ENCODE data around the gene TMEM25.
A peak's percentile ranks its signal among the peaks of the same experiment; 100 is the strongest.
"Not testable (repeated sequence)": the region's sequence is repeated elsewhere in the genome, so short reads cannot be mapped to it uniquely, and the experiment has no call there.

The TMEM25 gene

DNA sequence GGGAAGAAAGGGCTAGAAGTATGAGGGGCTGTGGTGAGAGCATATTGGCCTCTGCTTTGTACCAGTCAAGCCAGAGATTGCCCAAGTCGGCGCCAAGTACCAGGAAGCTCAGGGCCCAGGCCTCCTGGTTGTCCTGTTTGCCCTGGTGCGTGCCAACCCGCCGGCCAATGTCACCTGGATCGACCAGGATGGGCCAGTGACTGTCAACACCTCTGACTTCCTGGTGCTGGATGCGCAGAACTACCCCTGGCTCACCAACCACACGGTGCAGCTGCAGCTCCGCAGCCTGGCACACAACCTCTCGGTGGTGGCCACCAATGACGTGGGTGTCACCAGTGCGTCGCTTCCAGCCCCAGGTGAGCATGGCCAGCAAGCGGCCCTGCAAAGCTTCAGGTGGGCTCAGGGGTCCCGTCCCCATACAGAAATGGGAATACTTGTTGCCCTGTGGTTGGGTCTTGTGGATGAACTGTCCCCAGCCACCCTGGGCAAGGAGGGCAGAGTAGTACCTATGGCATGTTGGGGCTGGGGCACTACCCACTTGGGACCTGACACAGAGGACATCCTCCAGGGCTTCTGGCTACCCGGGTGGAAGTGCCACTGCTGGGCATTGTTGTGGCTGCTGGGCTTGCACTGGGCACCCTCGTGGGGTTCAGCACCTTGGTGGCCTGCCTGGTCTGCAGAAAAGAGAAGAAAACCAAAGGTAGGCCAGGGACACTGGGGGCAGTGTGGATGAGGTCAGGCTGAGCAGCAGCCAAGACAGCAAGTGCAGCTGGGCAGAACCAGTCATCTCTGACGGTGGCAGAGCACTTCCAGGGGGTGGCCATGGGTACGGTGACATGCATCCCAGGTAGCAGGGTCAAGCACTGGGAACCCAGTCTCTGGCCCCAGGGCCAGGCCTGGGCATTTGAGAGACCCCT is 2.1 kb downstream of the TMEM25 start:
- no peak for DNase-seq

DNA sequence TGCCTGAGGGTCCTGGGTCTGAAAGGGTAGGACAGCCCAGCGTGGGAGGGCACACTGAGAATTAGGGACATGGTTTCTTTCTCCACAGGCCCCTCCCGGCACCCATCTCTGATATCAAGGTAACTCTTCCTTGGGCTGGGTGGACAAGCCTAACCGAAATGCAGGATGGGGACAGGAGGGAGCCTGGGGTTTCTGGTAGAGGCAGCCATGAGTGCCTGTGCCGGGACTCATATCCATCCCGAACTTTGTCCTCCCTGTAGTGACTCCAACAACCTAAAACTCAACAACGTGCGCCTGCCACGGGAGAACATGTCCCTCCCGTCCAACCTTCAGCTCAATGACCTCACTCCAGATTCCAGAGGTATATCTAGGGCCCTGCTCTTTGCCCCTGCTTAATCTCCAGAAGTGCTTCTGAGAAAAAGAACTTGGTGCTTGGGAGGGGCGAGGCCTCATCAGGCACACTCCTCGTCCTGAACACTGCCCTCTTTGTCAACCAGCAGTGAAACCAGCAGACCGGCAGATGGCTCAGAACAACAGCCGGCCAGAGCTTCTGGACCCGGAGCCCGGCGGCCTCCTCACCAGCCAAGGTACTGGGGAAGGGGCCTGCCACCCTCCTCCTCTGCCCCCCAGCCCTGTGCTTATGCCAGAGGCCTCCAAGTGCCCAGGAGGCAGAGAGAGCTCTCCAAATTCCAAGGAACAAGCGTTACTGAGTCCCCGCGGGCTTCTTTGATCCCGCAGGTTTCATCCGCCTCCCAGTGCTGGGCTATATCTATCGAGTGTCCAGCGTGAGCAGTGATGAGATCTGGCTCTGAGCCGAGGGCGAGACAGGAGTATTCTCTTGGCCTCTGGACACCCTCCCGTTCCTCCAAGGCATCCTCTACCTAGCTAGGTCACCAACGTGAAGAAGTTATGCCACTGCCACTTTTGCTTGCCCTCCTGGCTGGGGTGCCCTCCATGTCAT is 3.1 kb downstream of the TMEM25 start:
- DNase-seq = no peak

DNA sequence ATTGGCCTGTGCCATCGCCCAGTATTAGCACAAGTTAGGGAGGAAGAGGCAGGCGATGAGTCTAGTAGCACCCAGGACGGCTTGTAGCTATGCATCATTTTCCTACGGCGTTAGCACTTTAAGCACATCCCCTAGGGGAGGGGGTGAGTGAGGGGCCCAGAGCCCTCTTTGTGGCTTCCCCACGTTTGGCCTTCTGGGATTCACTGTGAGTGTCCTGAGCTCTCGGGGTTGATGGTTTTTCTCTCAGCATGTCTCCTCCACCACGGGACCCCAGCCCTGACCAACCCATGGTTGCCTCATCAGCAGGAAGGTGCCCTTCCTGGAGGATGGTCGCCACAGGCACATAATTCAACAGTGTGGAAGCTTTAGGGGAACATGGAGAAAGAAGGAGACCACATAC is 4.3 kb downstream of the TMEM25 start:
- DNase-seq = no peak

DNA sequence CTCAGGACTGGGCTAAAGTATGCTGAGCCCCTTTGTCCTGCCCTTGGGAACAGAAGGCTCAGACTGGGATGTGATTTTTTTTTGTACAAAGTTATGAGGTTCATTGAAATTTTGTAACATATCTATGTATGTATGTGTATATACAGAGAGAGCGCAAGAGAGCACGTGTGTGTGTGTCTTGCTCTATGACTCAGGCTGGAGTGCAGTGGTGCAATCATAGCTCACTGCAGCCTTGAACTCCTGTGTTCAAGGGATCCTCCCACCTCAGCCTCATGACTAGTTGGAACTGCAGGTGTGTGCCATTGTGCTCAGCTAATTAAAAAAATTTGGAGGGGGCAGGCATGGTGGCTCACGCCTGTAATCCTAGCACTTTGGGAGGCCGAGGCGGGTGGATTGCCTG is 5.7 kb downstream of the TMEM25 start:
- no peak for DNase-seq

DNA sequence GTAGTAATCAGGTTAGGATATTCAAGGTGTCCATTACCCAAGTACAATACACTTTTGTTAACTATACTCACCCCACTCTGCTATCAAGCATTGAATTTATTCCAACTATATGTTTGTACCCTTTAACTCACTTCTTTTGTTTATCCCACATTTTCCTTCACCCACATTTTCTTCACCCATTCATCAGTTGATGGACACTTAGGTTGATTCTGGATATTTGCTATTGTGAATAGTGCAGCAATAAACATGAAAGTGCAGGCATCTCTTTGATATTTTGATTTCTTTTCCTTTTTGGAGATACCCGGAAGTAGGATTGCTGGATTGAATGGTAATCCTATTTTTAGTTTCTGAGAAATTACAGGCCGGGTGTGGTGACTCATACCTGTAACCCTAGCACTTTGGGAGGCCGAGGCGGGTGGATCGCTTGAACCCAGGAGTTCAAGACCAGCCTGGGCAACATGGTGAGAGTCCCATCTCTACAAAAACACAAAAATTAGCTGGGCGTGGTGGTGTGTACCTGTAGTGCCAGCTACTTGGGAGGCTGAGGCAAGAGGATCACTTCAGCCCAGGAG is 6.5 kb downstream of the TMEM25 start:
- no peak for DNase-seq

DNA sequence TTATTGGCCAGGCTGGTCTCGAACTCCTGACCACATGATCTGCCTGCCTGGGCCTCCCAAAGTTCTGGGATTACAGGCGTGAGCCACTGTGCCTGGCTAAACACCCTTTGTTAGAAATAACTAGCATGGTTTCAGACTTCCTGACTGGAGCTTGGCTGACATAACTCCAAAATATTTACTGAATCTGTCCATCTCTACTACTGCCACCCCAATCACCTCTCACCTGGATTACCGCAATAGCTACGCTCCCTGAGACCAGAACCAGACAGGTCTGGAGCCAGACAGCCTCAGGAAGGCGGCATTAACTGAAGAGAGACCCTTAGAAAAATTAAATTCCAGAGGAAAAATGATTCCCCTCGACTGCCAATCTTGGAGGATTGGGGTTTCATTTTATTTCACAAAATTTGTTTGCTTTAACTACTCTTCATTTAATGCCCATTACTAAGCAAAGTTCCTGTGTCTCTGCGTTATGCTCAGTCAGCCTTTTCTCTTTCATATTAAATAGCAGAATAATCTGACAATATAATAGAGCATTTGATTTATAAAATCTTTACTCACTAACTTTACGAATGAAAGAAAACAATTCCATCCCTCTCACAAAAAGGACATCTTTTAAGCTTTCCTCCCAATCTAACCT is 13.1 kb downstream of the TMEM25 start:
- no peak for DNase-seq

DNA sequence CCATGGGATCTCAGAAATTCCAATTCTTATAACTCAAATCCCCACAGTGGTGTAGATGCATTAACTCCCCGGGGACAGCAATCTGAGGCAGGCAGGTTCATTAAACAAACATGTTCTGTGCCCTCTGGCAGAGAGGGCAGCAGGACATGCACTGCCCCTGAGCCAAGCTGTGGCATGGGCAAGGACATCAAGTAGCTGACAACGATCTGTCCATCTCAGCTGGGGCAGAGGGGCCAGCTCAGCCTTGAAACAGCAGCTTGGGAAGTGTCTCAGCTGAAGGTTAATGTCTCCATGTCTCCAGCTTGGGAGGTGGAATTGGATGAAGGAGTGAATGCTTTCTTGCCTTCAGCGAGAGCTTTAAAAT is 13.6 kb downstream of the TMEM25 start:
- no peak for DNase-seq

DNA sequence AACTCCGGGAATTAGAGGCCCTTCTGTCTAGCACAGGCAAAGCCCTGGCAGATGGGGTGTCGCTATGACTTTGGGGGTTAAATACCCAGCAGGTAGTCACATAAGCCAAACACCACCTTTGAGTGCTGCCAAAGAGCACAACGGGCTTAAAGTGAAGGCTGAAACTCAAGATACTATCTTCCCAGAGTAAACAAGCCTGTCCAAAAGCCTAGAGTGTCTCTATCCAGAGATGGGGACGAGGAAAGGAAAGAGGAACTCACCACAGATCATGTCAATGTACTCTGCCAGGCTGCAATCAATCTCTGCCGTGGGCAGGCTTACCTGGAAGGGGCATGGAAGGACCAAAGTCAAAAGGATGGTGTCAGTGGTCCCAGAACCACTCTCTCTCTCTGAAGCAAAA is 14.5 kb downstream of the TMEM25 start:
- no peak for DNase-seq

DNA sequence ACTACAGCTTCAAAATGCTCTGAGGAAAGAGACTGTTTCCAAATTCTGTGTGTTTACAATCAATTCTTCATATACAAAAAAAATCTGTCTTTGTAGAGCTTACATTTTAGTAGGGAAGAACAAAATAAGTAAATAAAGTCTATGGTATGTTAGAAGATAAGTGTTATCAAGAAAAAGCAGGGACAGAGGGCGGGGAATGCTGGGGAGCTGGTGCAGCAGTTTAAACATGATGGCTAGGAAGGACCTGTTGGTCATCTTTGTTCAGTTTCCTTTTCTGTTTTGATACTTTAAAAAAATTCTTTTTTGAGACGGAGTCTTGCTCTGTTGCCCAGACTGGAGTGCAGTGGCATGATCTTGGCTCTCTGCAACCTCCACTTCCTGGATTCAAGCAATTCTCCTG is 16.1 kb downstream of the TMEM25 start:
- no peak for DNase-seq

DNA sequence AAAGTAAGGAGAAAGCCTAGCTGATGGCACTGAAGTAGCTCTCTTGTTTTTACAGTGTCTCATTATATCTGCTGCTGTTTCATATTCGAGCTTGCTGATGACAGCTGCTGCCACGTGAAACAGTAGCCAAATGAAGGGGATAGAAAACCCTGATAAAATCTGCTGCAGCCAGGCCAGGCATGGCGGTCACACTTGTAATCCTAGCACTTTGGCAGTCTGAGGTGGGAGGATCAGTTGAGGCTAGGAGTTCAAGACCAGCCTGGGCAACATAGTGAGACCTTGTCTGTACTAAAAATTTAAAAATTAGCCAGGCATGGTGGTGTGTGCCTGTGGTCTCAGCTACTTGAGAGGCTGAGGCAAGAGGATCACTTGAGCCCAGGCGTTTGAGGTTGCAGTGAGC is 21.3 kb downstream of the TMEM25 start:
- no peak for DNase-seq

DNA sequence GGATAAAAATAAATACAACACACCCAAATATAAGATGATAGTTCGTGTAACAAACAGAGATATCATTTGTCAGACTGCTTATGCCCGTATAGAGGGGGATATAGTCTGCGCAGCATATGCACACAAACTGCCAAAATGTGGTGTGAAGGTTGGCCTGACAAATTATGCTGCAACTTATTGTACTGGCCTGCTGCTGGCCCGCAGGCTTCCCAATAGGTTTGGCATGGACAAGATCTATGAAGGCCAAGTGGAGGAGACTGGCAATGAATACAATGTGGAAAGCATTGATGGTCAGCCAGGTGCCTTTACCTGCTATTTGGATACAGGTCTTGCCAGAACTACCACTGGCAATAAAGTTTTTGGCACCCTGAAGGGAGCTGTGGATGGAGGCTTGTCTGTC is 29.8 kb downstream of the TMEM25 start:
- no peak for DNase-seq

DNA sequence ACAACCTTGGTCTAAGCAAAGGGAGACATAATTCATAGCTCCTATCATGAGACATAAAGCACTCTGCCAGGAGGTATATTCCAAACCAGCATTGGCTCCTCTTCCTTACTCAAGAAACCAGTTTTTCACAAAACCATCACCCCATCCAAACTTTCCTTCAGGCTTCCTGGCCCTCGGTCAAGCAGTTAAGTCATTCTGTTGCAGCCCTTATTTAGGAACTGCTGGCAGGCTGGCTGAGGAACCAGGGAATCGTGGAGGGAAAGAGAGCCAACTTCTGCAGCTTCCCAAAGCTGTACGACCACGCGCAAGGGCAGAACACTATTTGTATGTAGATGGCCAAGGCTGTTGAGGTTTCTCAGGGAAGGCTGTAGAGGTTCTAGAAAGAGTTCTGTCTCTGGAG is 34.1 kb downstream of the TMEM25 start:
- no peak for DNase-seq

DNA sequence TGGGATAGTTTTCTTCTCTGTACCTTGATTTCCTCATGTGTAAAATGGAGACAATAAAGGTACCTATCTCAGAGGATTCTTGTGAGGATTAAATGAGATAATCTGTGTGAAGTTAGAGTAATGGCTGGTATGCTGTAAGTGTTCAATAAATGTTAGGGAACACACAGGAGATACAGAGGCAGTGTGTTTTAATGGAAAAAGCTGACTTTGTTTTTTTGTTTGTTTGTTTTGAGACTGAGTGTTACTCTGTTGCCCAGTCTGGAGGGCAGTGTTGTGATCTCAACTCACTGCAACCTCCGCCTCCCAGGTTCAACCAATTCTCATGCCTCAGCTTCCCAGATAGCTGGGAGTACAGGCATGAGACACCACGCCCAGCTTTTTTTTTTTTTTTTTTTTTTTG is 38.7 kb downstream of the TMEM25 start:
- DNase-seq = no peak

DNA sequence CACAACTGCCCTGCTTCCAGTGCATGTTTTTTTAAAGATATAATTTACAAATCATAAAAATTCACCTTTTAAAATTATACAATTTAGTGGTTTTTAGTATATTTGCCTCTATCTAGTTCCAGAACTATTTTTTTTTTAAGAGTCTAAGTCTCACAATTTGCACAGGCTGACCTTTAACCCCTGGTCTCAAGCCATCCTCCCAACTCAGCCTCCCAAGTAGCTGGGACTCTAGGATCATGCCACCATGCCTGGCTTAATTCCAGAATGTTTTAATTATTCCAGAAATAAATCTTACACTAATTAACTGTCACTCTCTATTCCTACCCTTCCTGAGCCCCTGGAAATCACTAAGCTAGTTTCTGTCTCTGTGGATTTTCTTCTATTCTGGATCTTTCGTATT is 39.8 kb downstream of the TMEM25 start:
- DNase-seq = no peak

DNA sequence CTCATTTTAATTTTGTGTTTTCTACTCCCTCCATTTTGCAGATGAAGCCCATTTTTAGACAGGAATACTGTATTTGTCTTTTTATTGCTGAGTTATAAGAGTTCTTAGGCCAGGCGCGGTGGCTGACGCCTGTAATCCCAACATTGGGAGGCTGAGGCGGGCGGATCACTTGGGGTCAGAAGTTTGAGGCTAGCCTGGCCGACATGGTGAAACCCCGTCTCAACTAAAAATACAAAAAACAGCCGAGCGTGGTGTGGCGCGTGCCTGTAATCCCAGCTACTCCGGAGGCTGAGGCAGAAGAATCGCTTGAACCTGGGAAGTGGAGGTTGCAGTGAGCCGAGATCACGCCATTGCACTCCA is 40.7 kb downstream of the TMEM25 start:
- not testable (repeated sequence) for DNase-seq

DNA sequence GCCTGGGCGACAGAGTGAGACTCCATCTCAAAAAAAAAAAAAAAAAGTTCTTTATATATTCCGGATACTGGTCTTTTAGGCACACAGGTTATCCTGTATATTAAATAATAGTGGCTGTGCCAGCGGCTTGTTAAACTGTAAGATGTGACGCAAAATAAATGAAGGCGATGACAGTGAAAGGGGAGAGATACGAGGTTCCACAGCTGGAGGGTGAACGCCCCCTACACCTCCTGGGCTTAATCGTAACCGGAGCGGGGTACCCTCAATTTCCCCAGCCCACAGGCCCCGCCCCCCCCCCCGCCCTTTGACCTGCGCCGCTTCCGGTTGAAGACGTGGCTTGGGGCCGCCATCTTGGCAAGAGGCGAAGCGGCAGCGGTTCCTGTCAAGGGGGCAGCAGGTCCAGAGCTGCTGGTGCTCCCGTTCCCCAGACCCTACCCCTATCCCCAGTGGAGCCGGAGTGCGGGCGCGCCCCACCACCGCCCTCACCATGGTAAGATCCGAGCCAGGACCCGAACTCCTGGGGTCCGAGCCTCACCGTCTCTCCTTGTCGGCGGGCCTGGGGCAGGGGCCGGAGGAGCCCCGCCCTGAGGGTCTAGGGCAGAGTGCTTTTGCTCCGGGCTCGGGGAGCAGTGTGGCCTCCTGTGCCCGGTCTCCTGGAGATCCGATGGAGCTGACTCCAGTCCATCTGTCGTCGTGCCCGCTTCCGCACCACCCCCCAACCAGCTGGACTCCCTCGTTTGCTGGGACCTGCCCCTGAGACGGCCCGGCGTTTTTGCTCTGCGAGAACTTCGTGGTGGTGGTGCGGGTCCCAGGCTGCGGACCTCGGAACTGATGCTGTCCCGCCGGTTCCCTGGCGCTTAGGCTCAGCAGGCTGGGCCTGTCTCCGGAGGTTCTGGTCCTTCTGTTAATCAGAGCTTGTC is 41.3 kb downstream of the TMEM25 start, which contains the start of gene ARCN1:
Gene ARCN1 (plus strand): TSS at position 349 of the 920 bp plus-strand sequence. CDS start 139 bp downstream, at position 488.
- peak; percentile 5 for DNase-seq

DNA sequence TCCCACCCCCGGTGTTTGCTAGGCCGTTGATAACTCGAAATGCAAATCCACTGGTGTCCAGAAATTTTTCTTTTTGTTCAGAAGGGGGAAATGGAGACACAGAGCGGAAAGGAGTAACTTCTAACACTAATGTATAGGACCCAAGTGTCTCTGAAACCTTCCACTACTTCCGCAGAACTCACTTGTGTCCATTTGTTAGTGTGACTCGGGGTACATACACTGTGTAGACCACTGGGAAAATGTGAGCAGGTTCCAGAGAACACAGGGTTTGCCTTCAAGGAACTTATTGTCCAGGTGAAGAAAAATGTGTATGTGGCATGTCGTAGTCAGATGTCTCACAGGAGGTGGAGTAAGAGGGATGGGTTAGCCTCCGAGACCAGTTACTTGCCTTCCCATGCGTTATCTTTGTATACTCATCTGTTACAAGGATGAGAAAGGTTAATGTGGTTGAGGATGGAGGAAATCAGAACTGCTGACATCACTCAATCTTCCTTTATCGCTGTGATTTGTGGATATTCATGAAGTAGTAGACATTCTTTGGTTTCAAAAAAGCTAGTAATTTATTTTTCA is 42.1 kb downstream of the TMEM25 start:
- DNase-seq = no peak

DNA sequence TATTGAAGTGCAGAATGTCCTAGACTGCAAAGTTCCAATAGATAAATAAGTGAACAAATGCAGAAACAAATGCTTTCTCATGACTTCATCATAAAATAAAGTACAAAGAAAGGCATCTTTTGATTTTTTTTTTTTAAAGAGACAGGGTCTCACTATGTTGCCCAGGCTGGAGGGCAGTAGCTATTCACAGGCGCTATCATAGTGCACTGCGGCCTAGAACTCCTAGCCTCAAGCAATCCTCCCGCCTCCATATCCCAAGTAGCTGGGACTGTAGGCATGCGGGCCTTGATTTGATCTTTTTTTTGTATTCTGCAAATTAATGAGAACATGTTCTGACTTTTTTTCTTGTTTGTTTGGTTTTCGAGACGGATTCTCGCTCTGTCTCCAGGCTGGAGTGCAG is 43.6 kb downstream of the TMEM25 start:
- no peak for DNase-seq

DNA sequence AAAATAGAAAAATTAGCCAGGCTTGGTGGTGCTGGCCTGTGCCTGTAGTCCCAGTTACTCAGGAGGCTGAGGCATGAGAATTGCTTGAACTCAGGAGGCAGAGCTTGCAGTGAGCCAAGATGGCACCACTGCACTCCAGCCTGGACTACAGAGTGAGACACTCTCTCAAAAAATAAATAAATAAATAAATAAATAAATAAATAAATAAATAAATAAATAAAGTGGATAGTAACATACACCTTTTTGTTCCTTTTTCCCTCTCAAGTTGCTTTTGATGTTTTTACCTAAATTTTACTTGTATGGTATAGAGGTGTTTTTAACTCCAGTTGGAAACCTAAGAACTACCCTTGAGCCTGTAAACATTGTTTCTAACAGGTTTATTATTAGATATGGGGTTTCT is 47.0 kb downstream of the TMEM25 start:
- DNase-seq = not testable (repeated sequence)

DNA sequence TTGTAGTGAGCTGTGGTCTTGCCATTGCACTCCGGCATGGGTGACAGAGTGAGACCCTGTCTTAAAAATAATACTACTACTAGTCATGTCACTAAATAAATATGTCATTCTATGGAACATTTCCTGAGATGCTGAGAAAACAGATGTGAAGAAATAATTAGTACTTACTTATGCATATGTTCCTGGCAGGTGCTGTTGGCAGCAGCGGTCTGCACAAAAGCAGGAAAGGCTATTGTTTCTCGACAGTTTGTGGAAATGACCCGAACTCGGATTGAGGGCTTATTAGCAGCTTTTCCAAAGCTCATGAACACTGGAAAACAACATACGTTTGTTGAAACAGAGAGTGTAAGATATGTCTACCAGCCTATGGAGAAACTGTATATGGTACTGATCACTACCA is 50.1 kb downstream of the TMEM25 start:
- no peak for DNase-seq

Data from NCI-H524 treated with DMSO at 0.1 percent for 48 hours (cell line).